Ascending aorta (tissue), 2 donors: ENCODE data around the gene NDUFB10. TPM values are rescaled to one million over a fixed set of nuclear protein-coding genes. Genes with fewer than 3 reads are reported as not detected.

ENCODE experiments used
- DNase-seq, 2 donors: peaks; one replicate each; pipeline ENCODE4 v3.0.0-alpha.2; 2019; ENCODE audit warnings: low spot score in 2 of 2
- H3K27ac ChIP-seq, 2 donors: fragments of 200-600 bp; sonication (generic); one replicate each; pipeline ENCODE4 v1.5.1; 2016 to 2017; ENCODE audit warnings: mild to moderate bottlenecking in 1 of 2
- H3K27me3 ChIP-seq: fragments of 200-600 bp; sonication (generic); one replicate; pipeline ENCODE4 v1.5.1; 2017
- H3K36me3 ChIP-seq, 2 donors: fragments of 200-600 bp; sonication (generic); one replicate each; pipeline ENCODE4 v1.5.1; 2016
- H3K4me1 ChIP-seq, 2 donors: fragments of 200-600 bp; sonication (generic); one replicate each; pipeline ENCODE4 v1.5.1; 2016 to 2017; ENCODE audit warnings: mild to moderate bottlenecking in 1 of 2
- H3K4me3 ChIP-seq, 2 donors: fragments of 200-600 bp; sonication (generic); one replicate each; pipeline ENCODE4 v1.5.1; 2016 to 2017; ENCODE audit warnings: mild to moderate bottlenecking in 1 of 2
- H3K9me3 ChIP-seq, 2 donors: fragments of 200-600 bp; sonication (generic); one replicate each; pipeline ENCODE4 v1.5.1; 2016
- intact Hi-C: fragments of 100-400 bp; cut with DNase I; formaldehyde crosslinking; loops from one replicate; pipeline ENCODE4 v1.15.1; 2023
- total RNA-seq: library from RNA; depleted of rRNA; stranded (reverse); fragments of >200 nt; gene quantifications from one replicate; pipeline ENCODE4 v1.1.0, GENCODE V29; 2016
- TF ChIP-seq, protein P1 (sequence below), 3 experiments: fragments of 200-600 bp in 2 of 3; fragments of 450-650 bp in 1 of 3; sonication (generic) in 2 of 3; IDR thresholded peaks; one replicate each; pipeline ENCODE4 v1.5.1; 2016 to 2019; ENCODE audit warnings: antibody characterized with exemption in 3 of 3, mild to moderate bottlenecking in 1 of 3, moderate library complexity in 1 of 3

Gene NDUFB10
- total RNA-seq, 1 donor from 2014 or later: 68.2 TPM

DNA sequence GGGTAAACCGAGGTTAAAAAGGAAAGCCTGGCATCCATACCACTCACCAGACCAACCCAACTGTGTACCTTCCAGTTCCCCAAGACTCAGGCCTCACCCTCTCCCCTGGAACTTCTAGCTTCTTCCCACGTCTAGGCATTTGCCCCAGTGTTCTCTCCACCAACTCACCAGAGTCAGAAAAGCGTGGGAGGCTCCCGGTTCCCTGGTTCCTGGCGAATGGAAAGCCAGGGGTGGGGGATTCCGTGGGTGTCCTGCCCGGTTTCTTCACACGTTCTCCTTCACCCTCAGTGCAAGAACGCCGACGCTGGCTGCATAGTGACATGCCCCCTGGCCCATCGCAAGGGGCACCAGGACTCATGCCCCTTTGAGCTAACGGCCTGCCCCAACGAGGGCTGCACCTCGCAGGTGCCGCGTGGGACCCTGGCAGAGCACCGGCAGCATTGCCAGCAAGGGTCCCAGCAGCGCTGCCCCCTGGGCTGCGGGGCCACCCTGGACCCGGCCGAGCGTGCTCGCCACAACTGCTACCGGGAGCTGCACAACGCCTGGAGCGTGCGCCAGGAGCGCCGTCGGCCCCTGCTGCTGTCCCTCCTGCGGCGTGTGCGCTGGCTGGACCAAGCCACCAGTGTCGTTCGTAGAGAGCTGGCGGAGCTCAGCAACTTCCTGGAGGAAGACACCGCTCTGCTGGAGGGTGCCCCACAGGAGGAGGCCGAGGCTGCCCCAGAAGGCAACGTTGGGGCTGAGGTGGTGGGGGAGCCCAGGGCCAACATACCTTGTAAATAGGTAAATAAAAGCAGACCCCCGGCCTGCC lies 9.0 kb downstream of the NDUFB10 start:
- Histone ChIP-seq H3K9me3 (no peaks in the 10 kb centered on the region), H3K36me3 (peaks cover 1 to 7% of the 10 kb centered on the region in 2 donors), H3K4me1 (peaks cover 16 to 24% of the 10 kb centered on the region in 2 donors), H3K27me3 (no peaks in the 10 kb centered on the region), H3K27ac (no peak overlapping the region), H3K4me3 (no peak overlapping the region)
- no peak for DNase-seq
- intact Hi-C loops: loop anchor here (10.0 kb wide), 1 partner anchor 546 kb away; the partner anchor contains the start of gene ATP6V0C
- TF ChIP-seq, protein P1, sequence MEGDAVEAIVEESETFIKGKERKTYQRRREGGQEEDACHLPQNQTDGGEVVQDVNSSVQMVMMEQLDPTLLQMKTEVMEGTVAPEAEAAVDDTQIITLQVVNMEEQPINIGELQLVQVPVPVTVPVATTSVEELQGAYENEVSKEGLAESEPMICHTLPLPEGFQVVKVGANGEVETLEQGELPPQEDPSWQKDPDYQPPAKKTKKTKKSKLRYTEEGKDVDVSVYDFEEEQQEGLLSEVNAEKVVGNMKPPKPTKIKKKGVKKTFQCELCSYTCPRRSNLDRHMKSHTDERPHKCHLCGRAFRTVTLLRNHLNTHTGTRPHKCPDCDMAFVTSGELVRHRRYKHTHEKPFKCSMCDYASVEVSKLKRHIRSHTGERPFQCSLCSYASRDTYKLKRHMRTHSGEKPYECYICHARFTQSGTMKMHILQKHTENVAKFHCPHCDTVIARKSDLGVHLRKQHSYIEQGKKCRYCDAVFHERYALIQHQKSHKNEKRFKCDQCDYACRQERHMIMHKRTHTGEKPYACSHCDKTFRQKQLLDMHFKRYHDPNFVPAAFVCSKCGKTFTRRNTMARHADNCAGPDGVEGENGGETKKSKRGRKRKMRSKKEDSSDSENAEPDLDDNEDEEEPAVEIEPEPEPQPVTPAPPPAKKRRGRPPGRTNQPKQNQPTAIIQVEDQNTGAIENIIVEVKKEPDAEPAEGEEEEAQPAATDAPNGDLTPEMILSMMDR (IDR thresholded peaks at IDR 0.05): no peak

DNA sequence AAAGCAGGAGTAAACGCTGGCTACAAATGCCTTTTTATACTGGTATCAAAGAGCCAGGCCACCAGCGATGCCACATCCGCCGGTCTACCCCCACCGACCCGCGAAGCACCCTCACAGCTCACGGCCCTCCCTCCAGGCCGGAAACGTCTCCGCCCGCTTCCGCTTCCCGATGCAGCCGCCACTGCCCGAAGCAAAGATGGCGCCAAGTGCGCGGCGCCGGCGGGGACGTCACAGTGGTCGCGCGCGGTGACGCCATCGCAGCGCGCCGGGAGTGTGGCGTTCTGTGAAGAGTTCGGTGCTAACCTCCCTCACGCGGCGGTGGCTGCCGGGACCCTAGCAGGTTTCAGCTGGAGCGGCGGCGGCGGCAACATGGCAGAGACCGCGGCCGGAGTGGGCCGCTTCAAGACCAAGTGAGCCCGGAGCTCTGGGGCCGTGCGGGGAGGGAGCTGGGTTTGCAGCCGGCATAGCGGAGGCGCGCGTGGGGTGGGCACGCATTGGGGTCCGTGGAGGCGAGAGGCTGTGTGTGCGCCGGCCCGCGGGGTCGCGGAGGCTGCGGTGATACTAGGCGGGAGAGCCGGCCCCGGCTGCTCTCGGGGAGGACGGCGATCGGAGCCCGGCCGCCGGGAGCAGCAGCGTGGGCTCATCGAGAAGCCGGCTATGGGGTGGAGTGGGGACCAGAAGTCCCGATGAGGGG lies 12.6 kb downstream of the NDUFB10 start, which contains the start of gene TBL3:
TBL3 (plus strand) TSS at position 258 of the 694 bp plus-strand sequence; CDS start at position 370, 112 bp downstream.
- intact Hi-C loops: loop anchor here (5.0 kb wide), 1 partner anchor 250 kb away; the partner anchor contains the start of gene E4F1
- Histone ChIP-seq H3K4me1 (peaks cover 14 to 16% of the 10 kb centered on the region in 2 donors), H3K36me3 (peaks cover 26 to 28% of the 10 kb centered on the region in 2 donors), H3K4me3 (peak within 1 kb of the TSS; percentile 90 to 95), H3K27ac (peak within 1 kb of the TSS; percentile 90 to 93), H3K27me3 (no peaks in the 10 kb centered on the region), H3K9me3 (no peaks in the 10 kb centered on the region)
- peak; percentile 70 to 97 for DNase-seq
- TF ChIP-seq, protein P1 (IDR thresholded peaks at IDR 0.05): no peak

DNA sequence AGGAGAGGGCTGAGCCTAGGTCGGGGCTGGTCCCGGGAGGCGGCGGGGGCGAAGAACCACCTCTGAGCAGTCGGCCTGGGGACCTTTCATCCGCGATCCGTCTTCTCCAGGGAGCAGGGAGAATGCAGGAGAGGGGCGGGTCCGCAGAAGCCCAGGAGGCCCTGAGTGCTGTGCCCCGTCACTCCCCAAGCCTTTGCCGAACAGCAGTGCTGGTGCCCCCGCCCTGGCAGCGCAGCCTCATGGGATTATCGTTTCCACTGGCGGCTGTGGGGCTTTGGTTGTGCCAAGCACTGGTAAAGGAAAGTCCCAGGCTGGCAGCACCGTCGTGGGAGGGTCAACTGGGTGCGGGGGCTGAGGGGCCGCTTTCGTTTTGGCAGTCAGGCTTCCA lies 13.1 kb downstream of the NDUFB10 start:
- no peak overlapping the region for H3K27ac ChIP-seq

DNA sequence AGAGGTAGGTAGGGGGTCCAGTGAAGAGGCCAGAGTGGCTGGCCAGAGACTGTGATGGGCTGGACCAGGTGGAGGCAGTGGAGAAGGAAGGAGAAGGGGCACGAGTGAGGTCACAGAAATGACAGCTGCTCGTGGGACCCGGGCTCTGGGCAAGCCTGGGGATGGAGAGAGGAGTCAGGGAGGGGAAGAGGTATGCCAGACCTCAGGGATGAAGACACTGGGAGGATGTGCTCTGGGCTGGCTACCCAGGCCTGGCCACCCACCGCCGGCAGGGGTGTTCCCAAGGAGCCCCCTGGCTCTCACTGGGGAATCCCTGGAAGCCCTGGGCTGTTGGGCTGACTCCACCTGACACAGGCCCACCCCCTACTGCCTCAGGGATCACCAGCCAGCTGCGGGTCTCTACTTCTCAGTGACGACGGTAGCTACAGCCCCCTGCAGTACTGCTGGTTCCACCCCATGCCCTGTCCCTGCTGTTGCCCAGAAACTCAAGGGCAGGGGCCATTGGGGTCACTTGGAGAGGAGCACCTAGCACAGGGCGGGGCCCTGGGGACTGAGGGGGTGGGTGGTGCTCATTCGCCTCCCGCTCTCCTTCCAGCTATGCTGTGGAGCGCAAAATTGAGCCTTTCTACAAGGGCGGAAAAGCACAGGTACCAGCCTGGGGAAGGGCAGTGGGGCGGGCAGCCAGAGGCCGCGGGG lies 14.3 kb downstream of the NDUFB10 start:
- no peak overlapping the region for H3K4me3 ChIP-seq

More for the DNA sequence above, 13.1 kb downstream of the NDUFB10 start:
- peaks cover 32 to 34% of the 10 kb centered on the region in 2 donors for H3K36me3 ChIP-seq
- H3K4me3 ChIP-seq: peak overlapping the region; percentile 90 to 95
- H3K4me1 ChIP-seq: peaks cover 14 to 16% of the 10 kb centered on the region in 2 donors
- no peaks in the 10 kb centered on the region for H3K9me3 ChIP-seq
- intact Hi-C loops: loop anchor here (5.0 kb wide), 1 partner anchor 250 kb away; the partner anchor contains the start of gene E4F1
- DNase-seq: no peak
- TF ChIP-seq, protein P1 (IDR thresholded peaks at IDR 0.05): no peak
- no peaks in the 10 kb centered on the region for H3K27me3 ChIP-seq

More for the DNA sequence above, 14.3 kb downstream of the NDUFB10 start:
- peaks cover 43 to 45% of the 10 kb centered on the region in 2 donors for H3K36me3 ChIP-seq
- TF ChIP-seq, protein P1 (IDR thresholded peaks at IDR 0.05): no peak
- no peak overlapping the region for H3K27ac ChIP-seq
- H3K27me3 ChIP-seq: no peaks in the 10 kb centered on the region
- DNase-seq: no peak
- intact Hi-C loops: loop anchor here (5.0 kb wide), 1 partner anchor 249 kb away; the partner anchor contains the start of gene E4F1
- H3K4me1 ChIP-seq: peaks cover 14 to 16% of the 10 kb centered on the region in 2 donors
- no peaks in the 10 kb centered on the region for H3K9me3 ChIP-seq
